ENCODE measurements around the gene ROR2. TPM values are rescaled to one million over a fixed set of nuclear protein-coding genes. Genes with fewer than 3 reads are reported as not detected.

ROR2 gene
- total RNA-seq, 1 donor, result 3.0 TPM

DNA sequence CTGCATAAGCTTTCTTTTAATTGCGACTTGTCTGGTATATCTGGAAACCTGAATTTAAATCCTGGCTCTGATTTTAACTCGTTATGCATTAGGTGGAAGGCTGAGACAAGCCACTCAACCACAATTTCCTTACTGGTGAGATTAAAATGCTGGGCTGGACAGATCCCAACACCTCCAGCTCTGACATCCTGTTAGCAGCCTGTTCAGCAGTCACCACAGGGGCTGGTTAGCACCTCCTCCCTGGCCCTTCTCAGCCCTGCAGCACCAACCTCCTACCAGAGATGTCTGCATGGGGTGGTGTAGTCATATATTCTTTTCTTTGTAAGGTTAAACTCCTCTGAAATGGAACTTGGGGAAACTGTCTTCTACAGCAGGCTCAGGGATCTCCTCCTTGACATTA is 369.9 kb downstream of the ROR2 start:
- DNase-seq (ENCODE audit: low read depth), result peak; percentile 5
- TF ChIP-seq, protein P1, sequence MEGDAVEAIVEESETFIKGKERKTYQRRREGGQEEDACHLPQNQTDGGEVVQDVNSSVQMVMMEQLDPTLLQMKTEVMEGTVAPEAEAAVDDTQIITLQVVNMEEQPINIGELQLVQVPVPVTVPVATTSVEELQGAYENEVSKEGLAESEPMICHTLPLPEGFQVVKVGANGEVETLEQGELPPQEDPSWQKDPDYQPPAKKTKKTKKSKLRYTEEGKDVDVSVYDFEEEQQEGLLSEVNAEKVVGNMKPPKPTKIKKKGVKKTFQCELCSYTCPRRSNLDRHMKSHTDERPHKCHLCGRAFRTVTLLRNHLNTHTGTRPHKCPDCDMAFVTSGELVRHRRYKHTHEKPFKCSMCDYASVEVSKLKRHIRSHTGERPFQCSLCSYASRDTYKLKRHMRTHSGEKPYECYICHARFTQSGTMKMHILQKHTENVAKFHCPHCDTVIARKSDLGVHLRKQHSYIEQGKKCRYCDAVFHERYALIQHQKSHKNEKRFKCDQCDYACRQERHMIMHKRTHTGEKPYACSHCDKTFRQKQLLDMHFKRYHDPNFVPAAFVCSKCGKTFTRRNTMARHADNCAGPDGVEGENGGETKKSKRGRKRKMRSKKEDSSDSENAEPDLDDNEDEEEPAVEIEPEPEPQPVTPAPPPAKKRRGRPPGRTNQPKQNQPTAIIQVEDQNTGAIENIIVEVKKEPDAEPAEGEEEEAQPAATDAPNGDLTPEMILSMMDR (IDR thresholded peaks at IDR 0.05; ENCODE audit: insufficient read depth, low read depth, low read length), result no peak
- H3K4me3 ChIP-seq (ENCODE audit: low read depth, low read length), result no peak overlapping the region

DNA sequence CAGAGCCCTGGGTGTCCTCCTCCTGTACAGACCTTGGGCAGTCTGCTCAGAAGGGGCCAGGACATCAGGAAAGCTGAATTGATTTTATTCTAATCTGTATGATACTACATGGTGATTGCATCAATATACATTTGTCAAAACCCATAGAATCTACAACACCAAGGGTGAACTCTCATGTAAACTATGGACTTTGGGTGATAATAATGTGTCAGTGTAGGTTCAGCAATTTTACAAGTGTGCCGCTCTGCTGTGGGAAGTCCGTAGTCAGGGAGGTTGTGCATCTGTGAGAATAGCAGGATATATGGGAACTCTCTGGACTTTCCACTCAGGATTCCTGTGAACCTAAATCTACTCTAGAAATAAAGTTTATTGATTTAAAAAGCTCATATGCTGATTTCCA is 371.1 kb downstream of the ROR2 start:
- DNase-seq (ENCODE audit: low read depth), result no peak
- TF ChIP-seq, protein P1 (IDR thresholded peaks at IDR 0.05; ENCODE audit: insufficient read depth, low read depth, low read length), result no peak
- no peak overlapping the region for H3K4me3 ChIP-seq (ENCODE audit: low read depth, low read length)

DNA sequence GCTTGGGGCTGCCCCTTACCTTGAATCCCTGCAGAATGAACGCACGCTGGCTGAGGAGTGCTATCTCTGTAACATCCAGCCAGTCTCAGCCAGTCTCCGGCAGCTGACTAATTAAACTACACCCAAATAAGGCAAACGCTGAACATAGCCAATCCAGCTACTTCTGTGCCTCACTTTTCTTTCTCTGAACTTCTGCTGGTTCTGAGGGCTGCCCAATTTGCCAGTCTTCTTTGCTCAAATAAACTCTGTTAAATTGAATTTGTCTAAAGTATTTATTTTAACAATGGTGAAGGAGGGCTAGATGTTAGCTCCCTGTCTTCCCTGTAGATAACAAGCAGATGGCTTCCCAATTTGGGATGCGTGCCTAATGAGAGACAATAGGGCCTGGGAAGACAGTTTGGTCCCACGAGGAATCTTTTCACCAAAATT is 372.4 kb downstream of the ROR2 start:
- H3K4me3 ChIP-seq (ENCODE audit: low read depth, low read length), result no peak overlapping the region
- TF ChIP-seq, protein P1 (IDR thresholded peaks at IDR 0.05; ENCODE audit: insufficient read depth, low read depth, low read length), result no peak
- no peak for DNase-seq (ENCODE audit: low read depth)

DNA sequence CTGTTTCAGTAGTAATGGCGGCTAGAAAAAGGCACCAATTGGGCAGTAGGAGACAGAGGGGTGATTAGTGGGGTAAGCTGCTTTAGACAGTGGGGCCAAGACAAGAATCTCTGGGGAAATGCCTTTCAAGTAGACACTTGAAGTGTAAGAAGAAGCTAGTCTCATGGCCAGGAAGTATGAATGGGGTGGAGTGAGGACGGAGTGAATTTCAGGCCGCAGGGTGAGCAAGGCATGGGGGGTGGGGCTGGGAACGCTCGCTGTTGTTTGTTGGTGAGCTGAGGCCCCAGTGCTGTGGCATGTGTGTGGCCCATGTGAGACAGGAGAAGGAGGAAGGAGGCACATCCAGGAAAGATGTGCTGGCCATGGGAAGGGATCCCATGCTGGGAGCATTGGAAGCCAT is 377.2 kb downstream of the ROR2 start:
- DNase-seq (ENCODE audit: low read depth), result no peak
- H3K4me3 ChIP-seq (ENCODE audit: low read depth, low read length), result no peak overlapping the region
- TF ChIP-seq, protein P1 (IDR thresholded peaks at IDR 0.05; ENCODE audit: insufficient read depth, low read depth, low read length), result no peak

DNA sequence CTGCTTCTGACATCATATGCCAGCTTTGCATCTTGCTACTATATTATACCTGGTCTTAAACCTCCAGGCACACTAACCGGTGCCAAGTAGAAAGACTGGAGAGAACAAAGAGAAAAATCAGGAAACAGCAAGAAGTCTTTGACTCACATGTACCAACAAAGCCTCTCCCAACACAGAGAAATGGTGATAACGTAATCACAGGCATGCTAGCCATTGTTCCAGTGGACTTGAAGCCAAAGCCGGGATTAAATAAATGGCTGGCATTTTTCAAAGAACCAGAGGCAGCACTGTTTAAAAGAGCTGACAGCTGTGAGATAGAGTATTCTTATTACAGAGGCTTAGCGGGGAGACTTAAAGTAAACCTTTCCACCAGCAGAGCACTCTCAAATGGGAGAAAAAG is 378.0 kb downstream of the ROR2 start:
- TF ChIP-seq, protein P1 (IDR thresholded peaks at IDR 0.05; ENCODE audit: insufficient read depth, low read depth, low read length), result no peak
- DNase-seq (ENCODE audit: low read depth), result peak; percentile 31
- no peak overlapping the region for H3K4me3 ChIP-seq (ENCODE audit: low read depth, low read length)

DNA sequence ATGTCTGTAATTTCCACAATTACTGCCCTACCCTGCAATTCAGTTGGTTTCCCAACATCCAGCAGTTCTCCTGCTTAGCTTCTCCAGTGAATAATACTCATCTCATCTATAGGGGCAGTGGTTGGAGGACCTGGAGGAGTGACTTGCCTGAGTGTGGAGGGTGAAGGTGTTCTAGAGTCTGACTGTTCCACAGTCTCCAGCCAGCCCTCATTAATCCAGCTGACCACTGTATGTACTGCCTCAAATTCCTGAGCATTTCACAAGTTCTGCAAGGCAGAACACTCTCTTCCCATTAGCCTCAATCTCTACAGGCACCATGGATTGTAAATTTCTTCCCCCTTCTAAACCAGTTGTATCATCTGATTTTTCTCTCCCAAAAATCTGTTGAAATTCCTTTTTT is 379.0 kb downstream of the ROR2 start:
- DNase-seq (ENCODE audit: low read depth), result peak; percentile 17
- TF ChIP-seq, protein P1 (IDR thresholded peaks at IDR 0.05; ENCODE audit: insufficient read depth, low read depth, low read length), result no peak
- no peak overlapping the region for H3K4me3 ChIP-seq (ENCODE audit: low read depth, low read length)

DNA sequence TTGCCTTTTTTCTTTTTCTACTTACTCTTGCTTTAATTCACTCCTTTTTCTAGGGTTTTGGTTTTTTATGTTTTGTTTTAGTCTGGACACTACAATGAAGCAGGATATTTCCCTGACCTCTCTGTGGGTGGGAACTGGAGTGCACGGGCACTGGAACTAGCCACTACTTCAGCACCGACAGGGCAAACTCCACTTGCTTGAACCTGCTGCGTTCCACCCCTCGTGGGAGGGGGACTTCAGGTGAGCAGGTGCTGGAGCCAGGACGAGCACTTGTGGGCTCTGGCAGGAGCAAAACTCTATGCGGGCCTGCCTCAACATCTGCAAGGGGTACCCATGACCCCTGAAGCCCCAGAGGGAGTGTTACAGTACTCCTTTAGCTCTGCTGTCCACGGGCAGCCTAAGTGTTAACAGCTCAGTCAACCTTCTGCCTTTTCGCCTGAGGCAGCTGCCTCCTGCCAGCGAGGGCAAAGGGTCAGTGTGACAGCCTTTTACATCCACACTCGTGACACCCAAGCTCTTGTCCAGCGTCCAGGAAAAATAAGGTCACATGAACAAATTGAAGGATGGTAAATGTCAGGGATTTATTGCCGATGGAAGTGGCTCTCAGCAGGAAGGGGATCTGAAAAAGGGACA is 382.3 kb downstream of the ROR2 start:
- no peak for DNase-seq (ENCODE audit: low read depth)
- H3K4me3 ChIP-seq (ENCODE audit: low read depth, low read length), result no peak overlapping the region
- TF ChIP-seq, protein P1 (IDR thresholded peaks at IDR 0.05; ENCODE audit: insufficient read depth, low read depth, low read length), result no peak

Measured in fibroblast of villous mesenchyme (primary cell).